Stimulated activated naive CD8-positive, alpha-beta T cell treated with anti-CD3 and anti-CD28 coated beads, Interleukin-15, Interleukin-2, amounts not matched to agents 100 U/mL and 50 U/mL, for 24 hours (primary cell): Measurements from ENCODE around the gene CCL23.
"Not testable (repeated sequence)": the region's sequence is repeated elsewhere in the genome, so short reads cannot be mapped to it uniquely, and the experiment has no call there.

Experiments
- ATAC-seq: fragments of 150-1000 bp; cut with Tn5 transposase; one replicate; pipeline ENCODE4 v1.10.0; 2021
- DNase-seq: peaks from one replicate; pipeline ENCODE4 v3.0.0; 2021

The CCL23 gene

GRCh38 chr17:36017799-36018198 lies at the start of gene CCL23:
CCL23 (minus strand) TSS chr17:36017972; CDS start chr17:36017897, 75 bp downstream.
- ATAC-seq, result no peak
- no peak for DNase-seq

DNA sequence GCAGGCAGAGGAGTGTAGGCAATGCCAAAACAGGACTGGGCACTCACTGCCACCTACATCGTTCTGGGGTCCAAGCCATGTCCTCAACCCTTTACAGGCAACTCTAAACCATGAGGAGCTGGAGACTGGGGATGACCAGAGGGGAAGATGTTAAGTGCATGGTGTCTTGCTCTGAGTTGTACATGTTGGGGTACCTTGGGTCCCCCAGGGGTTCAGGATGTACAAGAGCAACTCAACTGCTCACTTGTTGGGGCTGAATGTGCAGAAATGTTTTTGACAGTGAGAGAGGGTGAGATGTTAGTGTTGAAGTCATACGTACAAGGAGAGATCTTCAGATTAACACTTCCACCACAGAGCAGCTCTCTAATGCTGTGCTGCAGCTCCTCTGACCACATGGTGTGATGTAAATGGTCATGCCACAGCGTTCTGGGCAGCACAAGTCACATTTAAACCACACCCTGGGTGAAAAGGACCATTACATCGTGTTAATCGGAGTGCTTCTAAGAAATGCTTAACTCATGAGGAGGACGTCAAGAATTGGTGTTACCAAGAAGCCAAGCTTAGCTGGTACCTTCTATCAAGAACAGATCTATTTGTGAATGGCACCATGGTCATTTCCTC lies 48.7 kb upstream of the CCL23 start:
- ATAC-seq (peak; percentile 79), DNase-seq (no peak)

DNA sequence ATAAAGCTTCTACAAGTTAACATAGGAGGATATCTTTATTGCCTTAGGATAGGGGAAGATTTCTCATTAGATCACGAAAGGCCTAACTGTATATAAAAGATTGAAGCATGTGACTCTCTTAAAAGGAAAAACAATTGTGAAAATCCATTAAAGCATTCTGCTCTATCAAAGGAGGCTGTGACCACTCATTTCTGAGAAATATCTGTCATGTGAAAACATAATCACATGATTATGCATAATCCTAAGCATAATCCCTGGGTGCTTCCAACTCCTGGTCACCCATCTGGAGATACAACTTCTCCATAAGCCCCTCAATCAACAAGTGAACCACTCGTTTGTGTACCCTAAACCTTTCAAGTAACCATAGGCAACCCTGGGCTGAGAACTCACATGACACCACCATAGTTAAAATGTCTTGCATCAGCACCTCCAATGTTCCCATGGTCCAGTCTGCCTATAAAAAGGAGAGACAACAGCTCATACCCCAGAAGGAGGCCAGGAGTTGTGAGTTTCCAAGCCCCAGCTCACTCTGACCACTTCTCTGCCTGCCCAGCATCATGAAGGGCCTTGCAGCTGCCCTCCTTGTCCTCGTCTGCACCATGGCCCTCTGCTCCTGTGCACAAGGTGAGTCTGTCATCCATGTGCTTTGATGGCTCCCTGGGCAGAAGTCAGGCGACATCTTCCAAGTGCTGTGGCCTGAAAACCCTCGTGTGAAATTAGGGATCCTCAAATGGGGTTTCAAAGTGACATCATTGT lies 46.2 kb upstream of the CCL23 start, which contains the start of gene CCL18:
CCL18 (plus strand) TSS at position 487 of the 756 bp plus-strand sequence; CDS start at position 558, 71 bp downstream.
- ATAC-seq (no peak), DNase-seq (no peak)

DNA sequence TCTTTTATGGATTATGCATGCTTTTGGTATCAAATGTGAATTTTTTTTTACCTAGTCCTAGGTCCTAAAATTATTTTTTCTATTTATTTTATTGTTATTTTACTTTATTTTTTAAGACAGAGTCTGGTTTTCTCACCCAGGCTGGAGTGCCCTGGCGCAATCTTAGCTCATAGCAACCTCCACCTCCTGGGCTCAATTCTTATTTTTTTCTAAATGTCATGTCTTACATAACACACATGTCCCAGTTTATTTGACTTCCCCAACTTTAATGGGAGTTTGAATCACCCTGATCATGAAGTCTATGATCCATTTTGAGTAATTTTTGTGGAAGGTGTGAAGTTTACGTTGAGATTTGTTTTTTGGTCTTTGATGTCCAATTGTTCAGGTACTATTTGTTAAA lies 43.0 kb upstream of the CCL23 start:
- ATAC-seq (no peak), DNase-seq (no peak)

- DNase-seq (no peak), ATAC-seq (no peak)
Measured at GRCh38 chr17:36059406-36059805, 41.6 kb upstream of the CCL23 start.

GRCh38 chr17:36057911-36058310 lies 40.1 kb upstream of the CCL23 start:
- DNase-seq (no peak), ATAC-seq (no peak)

DNA sequence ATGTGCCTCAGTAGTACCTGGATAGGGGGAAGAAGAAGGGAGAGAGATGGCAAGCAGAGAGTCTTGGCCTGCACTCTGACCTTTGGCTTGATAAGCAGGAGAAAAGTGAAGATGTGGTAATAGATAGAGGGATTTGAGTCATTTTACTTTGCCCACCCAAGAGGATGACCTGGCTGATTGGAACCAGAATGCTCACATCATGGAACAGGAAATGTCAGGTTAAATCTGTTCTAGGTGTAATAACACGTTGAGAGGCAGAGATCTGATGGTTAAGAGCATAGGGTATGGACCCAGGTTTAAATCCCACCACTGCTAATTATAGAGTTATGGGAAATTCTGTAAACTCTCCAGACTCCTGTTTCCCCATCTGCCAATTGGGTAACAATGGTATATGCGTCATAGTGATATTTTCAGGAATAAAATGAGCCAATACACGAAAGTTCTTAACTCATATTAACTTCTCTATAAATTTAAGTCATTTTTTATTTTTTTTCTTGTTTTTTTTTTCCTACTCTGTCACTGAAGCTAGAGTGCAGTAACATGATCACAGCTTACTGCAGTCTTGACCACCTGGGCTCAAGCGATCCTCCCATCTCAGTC lies 38.2 kb upstream of the CCL23 start:
- no peak for DNase-seq
- ATAC-seq, result peak; percentile 19

- no peak for DNase-seq
- no peak for ATAC-seq
Measured at GRCh38 chr17:36055171-36055570, 37.4 kb upstream of the CCL23 start.

- no peak for ATAC-seq
Measured at GRCh38 chr17:36049643-36050042, 31.9 kb upstream of the CCL23 start.

DNA sequence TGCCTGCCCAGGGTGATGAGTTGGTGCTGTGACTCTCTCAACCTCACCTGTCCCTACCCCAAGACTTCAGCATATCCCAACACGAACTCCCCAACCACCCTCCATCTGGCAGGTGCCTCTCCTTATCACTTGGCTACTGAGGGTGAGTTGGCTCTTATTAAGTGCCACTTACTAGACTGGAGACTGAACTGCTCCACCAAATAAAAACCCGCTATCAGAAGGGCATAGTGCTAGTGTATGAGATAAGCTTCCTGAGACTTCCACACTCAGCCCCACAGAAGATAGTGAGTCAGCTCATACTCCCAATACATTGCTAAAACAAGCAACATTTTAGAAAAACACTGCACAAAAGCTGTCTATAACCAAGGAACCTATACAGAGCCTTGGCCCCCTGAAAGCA lies 30.3 kb upstream of the CCL23 start:
- no peak for ATAC-seq

More at GRCh38 chr17:36049643-36050042, 31.9 kb upstream of the CCL23 start:
- DNase-seq, result no peak

GRCh38 chr17:36036235-36036634 lies 18.5 kb upstream of the CCL23 start:
- DNase-seq (no peak), ATAC-seq (no peak)

More for the DNA sequence above, 30.3 kb upstream of the CCL23 start:
- no peak for DNase-seq

DNA sequence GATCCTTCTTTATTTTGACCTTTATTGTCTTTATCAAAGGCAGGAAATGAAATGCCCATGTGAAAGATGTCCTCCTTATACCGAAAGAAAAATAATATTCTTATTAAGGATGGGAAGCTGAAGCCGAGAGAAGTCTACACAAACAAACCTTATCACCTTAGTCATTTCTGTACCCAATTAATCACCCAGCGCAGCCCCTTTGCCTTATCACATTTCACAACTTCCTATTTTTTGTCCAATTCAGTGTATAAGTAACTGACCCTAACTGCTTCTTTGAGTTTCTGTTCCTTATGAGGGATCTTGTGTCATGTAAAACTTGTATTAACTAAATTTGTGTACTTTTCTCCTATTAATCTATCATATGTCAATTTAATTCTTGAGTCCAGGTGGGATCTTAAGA lies 16.4 kb upstream of the CCL23 start:
- ATAC-seq, result no peak

DNA sequence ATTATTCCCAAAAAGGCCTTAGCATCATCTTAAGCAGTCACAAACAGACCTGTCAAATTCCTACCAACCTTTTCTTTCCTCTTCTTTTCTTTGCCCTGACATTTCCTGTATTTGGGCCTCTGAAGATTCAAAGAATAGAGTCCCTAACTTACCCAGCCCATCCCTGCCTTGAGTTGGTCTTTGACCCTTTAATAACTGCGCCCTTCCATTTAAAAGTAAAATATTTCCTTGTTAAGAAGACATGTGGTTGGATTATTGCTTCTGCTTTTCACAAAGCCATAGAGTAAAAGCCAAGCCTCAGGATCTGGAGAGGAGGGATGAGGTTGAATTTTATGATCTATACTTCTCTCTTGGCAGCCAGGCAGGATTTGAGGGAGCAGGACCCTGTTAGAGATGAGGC lies 13.2 kb upstream of the CCL23 start:
- ATAC-seq, result no peak
- no peak for DNase-seq

More for the DNA sequence above, 16.4 kb upstream of the CCL23 start:
- DNase-seq, result no peak

DNA sequence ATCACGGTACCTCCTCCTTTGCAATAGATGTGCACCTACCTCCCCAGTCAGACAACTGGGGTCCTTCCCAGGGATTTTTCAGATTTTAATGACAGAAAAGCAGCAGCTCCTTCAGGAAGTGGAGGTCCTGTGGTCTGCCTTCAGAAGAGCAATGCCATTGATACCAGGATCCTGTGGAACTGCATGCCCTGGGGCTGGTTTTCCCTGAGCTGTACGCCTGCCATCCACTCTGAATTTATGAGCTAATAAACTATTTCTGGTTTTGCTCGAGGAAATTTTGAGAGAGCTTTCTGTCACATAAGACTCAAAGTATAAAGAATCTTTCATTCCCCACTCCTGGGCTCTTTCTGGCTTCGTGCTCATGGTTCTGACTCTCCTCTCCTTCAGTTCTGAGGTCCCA lies 10.0 kb upstream of the CCL23 start:
- DNase-seq, result no peak
- no peak for ATAC-seq

- no peak for DNase-seq
- ATAC-seq, result no peak
Measured at GRCh38 chr17:36024106-36024869, 6.5 kb upstream of the CCL23 start.

GRCh38 chr17:36019423-36019822 lies 1.7 kb upstream of the CCL23 start:
- ATAC-seq (no peak), DNase-seq (no peak)

GRCh38 chr17:36016555-36016954 lies 1.2 kb downstream of the CCL23 start:
- no peak for DNase-seq

DNA sequence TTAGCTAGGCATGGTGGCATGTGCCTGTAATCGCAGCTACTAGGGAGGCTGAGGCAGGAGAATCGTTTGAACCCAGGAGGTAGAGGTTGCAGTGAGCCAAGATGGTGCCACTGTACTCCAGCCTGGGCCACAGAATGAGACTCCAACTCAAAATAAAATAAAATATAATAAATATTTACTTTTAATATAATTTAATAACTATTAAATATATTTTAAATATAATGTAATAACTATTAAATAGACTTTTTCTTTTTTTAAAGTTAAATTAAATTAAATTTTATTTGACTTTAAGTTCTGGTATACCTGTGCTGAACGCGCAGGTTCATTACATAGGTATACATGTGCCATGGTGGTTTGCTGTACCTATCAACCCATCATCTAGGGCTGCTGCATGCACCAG lies 1.9 kb downstream of the CCL23 start:
- not testable (repeated sequence) for DNase-seq, ATAC-seq

More at GRCh38 chr17:36016555-36016954, 1.2 kb downstream of the CCL23 start:
- no peak for ATAC-seq

GRCh38 chr17:36014946-36015345 lies 2.8 kb downstream of the CCL23 start:
- ATAC-seq (no peak), DNase-seq (no peak)

GRCh38 chr17:36011201-36011600 lies 6.6 kb downstream of the CCL23 start:
- DNase-seq, result no peak
- ATAC-seq, result no peak

GRCh38 chr17:36008998-36009665 lies 8.6 kb downstream of the CCL23 start:
- peak; percentile 8 for DNase-seq
- ATAC-seq, result peak; percentile 19

GRCh38 chr17:36004594-36005108 lies 13.1 kb downstream of the CCL23 start:
- DNase-seq (no peak), ATAC-seq (no peak)
